Chondrocyte (in vitro differentiated cells): ENCODE results near the gene DNM3. TPM values are rescaled to one million over a fixed set of nuclear protein-coding genes. Genes with fewer than 3 reads are reported as not detected.

Experiments used
- DNase-seq: peaks from one replicate; pipeline ENCODE4 v3.0.0; 2021; ENCODE audit warnings: mixed read lengths, low spot score
- H3K27ac Mint-ChIP-seq: one replicate; pipeline ENCODE4 v1.8.0; 2021; ENCODE audit warnings: mild to moderate bottlenecking, moderate library complexity, mixed read lengths; ENCODE audit not compliant: unreplicated experiment
- H3K27me3 Mint-ChIP-seq: 2 replicates; pipeline ENCODE4 v1.8.0; 2021; ENCODE audit warnings: low read depth, mixed read lengths
- H3K36me3 Mint-ChIP-seq: 2 replicates; pipeline ENCODE4 v1.8.0; 2021; ENCODE audit warnings: low read depth, mixed read lengths
- H3K4me1 Mint-ChIP-seq: 2 replicates; pipeline ENCODE4 v1.8.0; 2021; ENCODE audit warnings: low read depth, mild to moderate bottlenecking, mixed read lengths
- H3K4me3 Mint-ChIP-seq: one replicate; pipeline ENCODE4 v1.8.0; 2021; ENCODE audit warnings: mild to moderate bottlenecking, moderate library complexity, mixed read lengths; ENCODE audit not compliant: unreplicated experiment
- H3K9me3 Mint-ChIP-seq: 2 replicates; pipeline ENCODE4 v1.8.0; 2021; ENCODE audit warnings: low read depth, mixed read lengths
- CTCF ChIP-seq: fragments of 200-600 bp; sonication (generic); IDR thresholded peaks from 2 replicates; pipeline ENCODE4 v1.5.0; 2021; ENCODE audit warnings: antibody characterized with exemption, mild to moderate bottlenecking, moderate library complexity
- total RNA-seq: library from RNA; stranded (reverse); gene quantifications from 3 replicates; pipeline ENCODE4 v1.2.1, GENCODE V29; 2021

DNM3 gene
- total RNA-seq, 1 donor from 2014 or later, result 12.4 TPM

- Mint-ChIP-seq H3K36me3 (peaks cover 33% of the 10 kb centered on the region), H3K4me3 (peak overlapping the region; percentile 94), H3K27me3 (no peaks in the 10 kb centered on the region)
Observed at GRCh38 chr1:172143384-172144055, 302.2 kb downstream of the DNM3 start.

GRCh38 chr1:172144445-172145061 is 303.3 kb downstream of the DNM3 start:
- Mint-ChIP-seq H3K27me3 (no peaks in the 10 kb centered on the region), H3K27ac (peak overlapping the region; percentile 100), H3K4me3 (peak overlapping the region; percentile 94)

More at GRCh38 chr1:172143384-172144055, 302.2 kb downstream of the DNM3 start:
- Mint-ChIP-seq H3K4me1 (peaks cover 48% of the 10 kb centered on the region), H3K9me3 (no peaks in the 10 kb centered on the region), H3K27ac (peak overlapping the region; percentile 100)
- TF ChIP-seq CTCF, result peak; percentile 15
- DNase-seq, result no peak

GRCh38 chr1:172145231-172145651 is 303.9 kb downstream of the DNM3 start:
- Mint-ChIP-seq H3K9me3 (no peaks in the 10 kb centered on the region), H3K36me3 (peaks cover 29% of the 10 kb centered on the region), H3K27ac (peak overlapping the region; percentile 100), H3K4me1 (peaks cover 36% of the 10 kb centered on the region), H3K4me3 (peak overlapping the region; percentile 94), H3K27me3 (no peaks in the 10 kb centered on the region)
- no peak for DNase-seq
- TF ChIP-seq CTCF, result no peak

More at GRCh38 chr1:172144445-172145061, 303.3 kb downstream of the DNM3 start:
- Mint-ChIP-seq H3K4me1 (peaks cover 41% of the 10 kb centered on the region), H3K9me3 (no peaks in the 10 kb centered on the region), H3K36me3 (peaks cover 31% of the 10 kb centered on the region)
- DNase-seq, result peak; percentile 91
- TF ChIP-seq CTCF, result no peak

- Mint-ChIP-seq H3K4me1 (peaks cover 32% of the 10 kb centered on the region), H3K27me3 (no peaks in the 10 kb centered on the region), H3K4me3 (peak overlapping the region; percentile 94), H3K9me3 (no peaks in the 10 kb centered on the region), H3K36me3 (peaks cover 25% of the 10 kb centered on the region), H3K27ac (peak overlapping the region; percentile 100)
- TF ChIP-seq CTCF, result no peak
- no peak for DNase-seq
Observed at GRCh38 chr1:172145656-172146055, 304.4 kb downstream of the DNM3 start.

- Mint-ChIP-seq H3K36me3 (peaks cover 23% of the 10 kb centered on the region), H3K27ac (peak overlapping the region; percentile 100), H3K27me3 (no peaks in the 10 kb centered on the region), H3K4me3 (no peak overlapping the region), H3K9me3 (no peaks in the 10 kb centered on the region), H3K4me1 (peaks cover 30% of the 10 kb centered on the region)
- no peak for TF ChIP-seq CTCF
- DNase-seq, result no peak
Observed at GRCh38 chr1:172146141-172146850, 305.0 kb downstream of the DNM3 start.
